Neural progenitor cell (in vitro differentiated cells): ENCODE measurements around the gene SHD.

Experiments
- CTCF ChIP-seq: fragments of 200-600 bp; sonication (generic); IDR thresholded peaks from 2 replicates; pipeline ENCODE4 v1.5.1; 2017; ENCODE audit warnings: antibody characterized with exemption, mild to moderate bottlenecking
- EZH2phosphoT487 ChIP-seq: fragments of 200-600 bp; sonication (generic); IDR thresholded peaks from 2 replicates; pipeline ENCODE4 v1.6.1; 2017; ENCODE audit warnings: antibody characterized with exemption

GRCh38 chr19:4323692-4324091 lies 44.6 kb downstream of the SHD start:
- TF ChIP-seq CTCF, result no peak
- no peak for TF ChIP-seq EZH2phosphoT487
